Dedifferentiated amniotic fluid mesenchymal stem cell (primary cell): ENCODE data around the gene ALPK3.

Source experiments
- DNase-seq: peaks from one replicate; pipeline ENCODE4 v3.0.0-alpha.2; 2016; ENCODE audit errors: extremely low spot score

The ALPK3 gene

GRCh38 chr15:84921121-84921520 is 104.0 kb downstream of the ALPK3 start:
- DNase-seq: peak; percentile 44

GRCh38 chr15:84922530-84922929 is 105.4 kb downstream of the ALPK3 start:
- no peak for DNase-seq
